Stimulated activated CD8-positive, alpha-beta memory T cell treated with anti-CD3 and anti-CD28 coated beads, Interleukin-15, amount 100 ng/mL, for 1 hour (primary cell): ENCODE results near the gene SH3PXD2A.
"Not testable (repeated sequence)": the region's sequence is repeated elsewhere in the genome, so short reads cannot be mapped to it uniquely, and the experiment has no call there.

Source experiments
- DNase-seq: peaks from one replicate; pipeline ENCODE4 v3.0.0-alpha.2; 2020; ENCODE audit warnings: low read depth

SH3PXD2A gene

GRCh38 chr10:103620891-103621782 is 234.2 kb downstream of the SH3PXD2A start:
- no peak for DNase-seq

- no peak for DNase-seq
Measured at GRCh38 chr10:103620352-103620740, 235.0 kb downstream of the SH3PXD2A start.

- no peak for DNase-seq
Measured at GRCh38 chr10:103619424-103620351, 235.7 kb downstream of the SH3PXD2A start.

GRCh38 chr10:103618575-103619423 is 236.6 kb downstream of the SH3PXD2A start:
- no peak for DNase-seq

- no peak for DNase-seq
Measured at GRCh38 chr10:103617602-103618385, 237.6 kb downstream of the SH3PXD2A start.

GRCh38 chr10:103616705-103617601 is 238.4 kb downstream of the SH3PXD2A start:
- DNase-seq: no peak

- no peak for DNase-seq
Measured at GRCh38 chr10:103614306-103615158, 240.8 kb downstream of the SH3PXD2A start.

- DNase-seq: no peak
Measured at GRCh38 chr10:103613616-103614015, 241.8 kb downstream of the SH3PXD2A start.

GRCh38 chr10:103612462-103613365 is 242.7 kb downstream of the SH3PXD2A start:
- DNase-seq: no peak

GRCh38 chr10:103610921-103611511 is 244.4 kb downstream of the SH3PXD2A start:
- DNase-seq: no peak

GRCh38 chr10:103610083-103610472 is 245.3 kb downstream of the SH3PXD2A start:
- DNase-seq: no peak

GRCh38 chr10:103609231-103610082 is 245.9 kb downstream of the SH3PXD2A start:
- no peak for DNase-seq

- DNase-seq: not testable (repeated sequence)
Measured at GRCh38 chr10:103608056-103608455, 247.3 kb downstream of the SH3PXD2A start.

- not testable (repeated sequence) for DNase-seq
Measured at GRCh38 chr10:103607051-103607450, 248.3 kb downstream of the SH3PXD2A start.

- not testable (repeated sequence) for DNase-seq
Measured at GRCh38 chr10:103606097-103606438, 249.3 kb downstream of the SH3PXD2A start.

- DNase-seq: peak; percentile 8
Measured at GRCh38 chr10:103605359-103606096, 249.8 kb downstream of the SH3PXD2A start.
